HepG2 (cell line): ENCODE measurements around the gene MRPS25. TPM values are rescaled to one million over a fixed set of nuclear protein-coding genes. Genes with fewer than 3 reads are reported as not detected.
A peak's percentile ranks its signal among the peaks of the same experiment; 100 is the strongest.

ENCODE experiments used
- ATAC-seq: fragments of 200-7000 bp; cut with Tn5 transposase; 3 replicates; pipeline ENCODE4 v1.9.1; 2020; ENCODE audit warnings: mild to moderate bottlenecking, moderate library complexity
- BruUV-seq: library from RNA; stranded (reverse); fragments of 400-500 nt; replicated peaks from 2 replicates; lab custom pipeline; 2021; lab: Mats Ljungman, UMichigan
- CTCF ChIA-PET: fragments of 300-600 bp; formaldehyde crosslinking; extraction: SDS; loops from one replicate; lab custom pipeline; 2021; ENCODE audit warnings: low total read pairs, inconsistent platforms, low intra/inter-chr PET ratio; lab: Yijun Ruan, JAX
- POLR2A ChIA-PET: fragments of 350-600 bp; sonication (Branson Sonifier 250); formaldehyde crosslinking; loops from one replicate; lab custom pipeline; 2020; ENCODE audit warnings: antibody characterized with exemption, inconsistent platforms; lab: Yijun Ruan, JAX
- DNase-seq: peaks from one replicate; pipeline ENCODE4 v3.0.0-alpha.2; 2015; ENCODE audit warnings: low spot score
- FAIRE-seq: peaks from 3 replicates; lab custom pipeline; 2011; peaks lifted over from hg19 to GRCh38; lab: Jason Lieb, UNC
- H2AFZ ChIP-seq: one replicate; pipeline ENCODE4 v1.6.1; 2011; ENCODE audit warnings: low read length, inconsistent platforms
- H3K27ac ChIP-seq: fragments of 300-600 bp; 3 replicates; pipeline ENCODE4 v1.8.0; 2011; ENCODE audit warnings: mixed run types, mild to moderate bottlenecking, mixed read lengths, low read length, inconsistent platforms; ENCODE audit not compliant: insufficient read depth; ENCODE audit errors: extremely low read length
- H3K27me3 ChIP-seq, 2 experiments: fragments of 200-600 bp in 1 of 2; 2 replicates in 1 of 2; 3 replicates in 1 of 2; pipeline versions ENCODE4 v1.6.0 to v1.8.0; 2011; ENCODE audit warnings: low read length in 2 of 2, mild to moderate bottlenecking in 2 of 2, moderate library complexity in 2 of 2, inconsistent platforms in 1 of 2; ENCODE audit not compliant: insufficient read depth in 2 of 2, control insufficient read depth in 1 of 2
- H3K36me3 ChIP-seq, 2 experiments: fragments of 200-600 bp in 1 of 2; replicated peaks in 1 of 2; 2 replicates in 1 of 2; 3 replicates in 1 of 2; pipeline versions ENCODE4 v1.5.1 to v1.8.0; 2011; ENCODE audit warnings: low read length in 2 of 2, inconsistent platforms in 1 of 2; ENCODE audit not compliant: insufficient read depth in 2 of 2, control insufficient read depth in 1 of 2
- H3K4me1 ChIP-seq: 2 replicates; pipeline ENCODE4 v1.5.1; 2012; ENCODE audit warnings: low read length, inconsistent platforms; ENCODE audit not compliant: insufficient read depth
- H3K4me2 ChIP-seq: 2 replicates; pipeline ENCODE4 v1.6.0; 2011; ENCODE audit warnings: low read depth, low read length, inconsistent platforms
- H3K4me3 ChIP-seq, 3 experiments: fragments of 200-600 bp in 1 of 3; sonication (generic), shearing (Covaris generic) in 1 of 3; replicated peaks in 1 of 3; 2 replicates each; pipeline ENCODE4 v1.5.1; 2011 to 2016; ENCODE audit warnings: low read length in 3 of 3, inconsistent platforms in 2 of 3, low read depth in 2 of 3, mild to moderate bottlenecking in 2 of 3, control low read depth in 1 of 3, mixed read lengths in 1 of 3; ENCODE audit not compliant: insufficient read depth in 1 of 3
- H3K79me2 ChIP-seq: one replicate; pipeline ENCODE4 v1.6.1; 2011; ENCODE audit warnings: low read length, inconsistent platforms; ENCODE audit not compliant: insufficient read depth
- H3K9ac ChIP-seq: 2 replicates; pipeline ENCODE4 v1.6.0; 2011; ENCODE audit warnings: mild to moderate bottlenecking, low read depth, low read length, inconsistent platforms; ENCODE audit not compliant: insufficient read depth
- H3K9me3 ChIP-seq: 2 replicates; pipeline ENCODE4 v1.5.1; 2012; ENCODE audit warnings: mild to moderate bottlenecking, low read length
- H4K20me1 ChIP-seq: 2 replicates; pipeline ENCODE4 v1.6.0; 2011; ENCODE audit warnings: inconsistent platforms, mild to moderate bottlenecking, low read length, moderate library complexity; ENCODE audit not compliant: insufficient read depth
- CEBPB ChIP-seq: IDR thresholded peaks from 2 replicates; pipeline ENCODE4 v1.6.1; 2011; ENCODE audit warnings: low read depth, low read length, improper control_type of control experiment, borderline replicate concordance
- MTF2 ChIP-seq: sonication (generic); formaldehyde crosslinking; IDR thresholded peaks from 2 replicates; pipeline ENCODE4 v1.5.0; 2020; ENCODE audit warnings: missing genetic modification reagents, borderline replicate concordance
- WGBS: methylation state at CpG from one replicate; pipeline ENCODE4 v1.1.6; 2017; ENCODE audit warnings: low lambda C conversion rate; 5-methylcytosine and 5-hydroxymethylcytosine counted together
- in situ Hi-C: cut with HindIII; loops from 2 replicates; pipeline ENCODE4 v1.10.0; 2017; ENCODE audit warnings: low pct_unique_long_range_greater_than_20kb; ENCODE audit not compliant: extremely low pct_ligation_motif_present
- intact Hi-C: fragments of 100-400 bp; cut with micrococcal nuclease; formaldehyde crosslinking; loops from one replicate; pipeline ENCODE4 v1.10.0; 2022; ENCODE audit not compliant: unreplicated experiment
- polyA plus RNA-seq, 8 experiments: library from polyadenylated mRNA; depleted of rRNA in 3 of 8; stranded (reverse) in 7 of 8; unstranded in 1 of 8; fragments of >200 nt; fragmentation: Illumina TruSeq in 4 of 8; extraction: Trizol in 4 of 8; gene quantifications; 2 replicates each; pipeline versions ENCODE4 v1.2.1 to v1.2.3, GENCODE V29; 2011 to 2016; ENCODE audit warnings: low read depth in 4 of 8, missing spikeins in 1 of 8, mixed read lengths in 1 of 8; ENCODE audit not compliant: insufficient read depth in 1 of 8
- total RNA-seq, 5 experiments: library from RNA; depleted of rRNA; stranded (reverse); fragments of >200 nt; fragmentation: Illumina TruSeq; extraction: Trizol; gene quantifications; 2 replicates each; pipeline ENCODE4 v1.2.3, GENCODE V29; 2016; ENCODE audit warnings: low read depth in 1 of 5
- TF ChIP-seq, protein P1 (sequence below), 2 experiments: fragments of 450-650 bp in 1 of 2; sonication (generic) in 1 of 2; formaldehyde crosslinking in 1 of 2; IDR thresholded peaks; 2 replicates each; pipeline versions ENCODE4 v1.6.1 to v1.8.0; 2016 to 2022; ENCODE audit warnings: antibody characterized with exemption in 1 of 2, mild to moderate bottlenecking in 1 of 2, missing genetic modification reagents in 1 of 2
- TF ChIP-seq, protein P2 (sequence below): sonication (generic); formaldehyde crosslinking; IDR thresholded peaks from 2 replicates; pipeline ENCODE4 v1.4.0; 2020; ENCODE audit warnings: missing genetic modification reagents

MRPS25 gene
- total and polyA plus RNA-seq, 2 of the 13 experiments (the other 11 are each of a cell fraction or from before 2014, with no cell fraction given), result 60.1 to 74.3 TPM

DNA sequence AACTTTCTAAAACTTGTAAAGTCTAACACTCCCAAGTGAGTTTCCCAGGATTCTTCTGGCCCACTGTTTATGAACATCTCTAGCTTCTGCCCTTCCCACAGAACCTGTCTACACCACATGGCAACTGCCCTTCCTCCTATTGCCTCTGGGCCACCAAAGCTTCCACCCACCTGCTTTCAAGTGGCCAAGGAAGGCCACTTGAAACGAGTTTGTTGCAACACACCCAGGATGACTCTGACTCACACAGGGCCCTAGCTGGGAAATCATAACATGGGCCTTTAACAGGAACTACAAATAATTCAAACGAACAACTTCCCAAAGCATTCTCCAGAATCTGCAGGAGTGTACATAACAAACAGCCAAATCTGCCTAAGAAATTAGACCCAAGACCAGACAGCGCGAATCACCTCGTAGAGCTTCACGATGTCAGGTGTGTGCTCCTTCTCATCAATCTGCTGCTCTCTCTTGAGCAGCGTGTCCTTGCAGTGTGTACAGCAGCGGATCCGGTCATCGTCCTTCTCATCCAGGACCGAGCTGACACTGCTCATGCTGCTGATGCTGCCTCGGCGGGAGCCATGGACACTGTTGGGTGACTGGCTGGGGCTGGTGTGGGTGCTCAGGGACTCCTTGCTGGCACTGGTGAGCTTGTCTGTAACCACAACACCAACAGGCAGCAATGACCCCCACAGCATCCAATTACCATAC is 17.0 kb upstream of the MRPS25 start:
- no peak for ATAC-seq
- H3K36me3 ChIP-seq, result peaks cover 32 to 72% of the 10 kb centered on the region in 2 experiments
- 92% methylated on average over 13 of the region's 13 CpGs for WGBS
- H3K27me3 ChIP-seq, result no peaks in the 10 kb centered on the region
- no peak overlapping the region for H3K9ac ChIP-seq
- CTCF ChIA-PET, result no interaction called here
- H3K27ac ChIP-seq, result no peak overlapping the region
- POLR2A ChIA-PET, result interaction anchor here (1.0 kb wide), 1 partner anchor 17 kb away, joined by 5 read pairs; the partner anchor contains the start of gene MRPS25
- no peak for DNase-seq
- H3K4me1 ChIP-seq, result peaks cover 23% of the 10 kb centered on the region
- in situ Hi-C loops (no loop called here), intact Hi-C loops (no loop called here)
- H3K4me2 ChIP-seq, result no peak overlapping the region
- BruUV-seq, result no TSS peak
- FAIRE-seq, result no peak
- no peak overlapping the region for H3K4me3 ChIP-seq
- no peak overlapping the region for H2AFZ ChIP-seq
- no peaks in the 10 kb centered on the region for H3K79me2 ChIP-seq
- no peak for TF ChIP-seq MTF2 (CRISPR knock-in tag)
- peak; percentile 32; the same call in 1 of the 2 replicates for TF ChIP-seq CEBPB
- no peaks in the 10 kb centered on the region for H4K20me1 ChIP-seq
- no peaks in the 10 kb centered on the region for H3K9me3 ChIP-seq

DNA sequence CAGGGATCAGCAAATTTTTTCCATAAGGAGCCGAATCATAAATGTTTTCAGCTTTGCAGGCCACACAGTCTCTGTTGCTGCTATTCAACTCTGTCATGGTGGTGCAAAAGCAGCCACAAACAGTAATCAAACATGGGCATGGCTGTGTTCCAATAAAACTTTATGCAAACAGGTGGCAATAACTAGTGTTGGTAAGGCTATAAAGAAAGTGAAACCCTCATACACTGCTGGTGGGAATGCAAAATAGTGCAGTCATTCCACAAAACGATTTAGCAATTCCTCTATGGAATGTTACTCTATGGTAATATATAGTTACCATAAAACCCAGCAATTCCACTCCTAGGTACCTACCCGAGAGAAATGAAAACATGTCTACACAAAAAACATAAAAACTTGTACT is 14.0 kb upstream of the MRPS25 start:
- Histone ChIP-seq H3K4me2 (no peak overlapping the region), H3K9me3 (no peaks in the 10 kb centered on the region), H4K20me1 (no peaks in the 10 kb centered on the region), H3K9ac (no peak overlapping the region), H3K4me1 (peaks cover 14% of the 10 kb centered on the region), H3K36me3 (peaks cover 41 to 82% of the 10 kb centered on the region in 2 experiments), H3K4me3 (no peak overlapping the region), H3K27ac (no peak overlapping the region), H3K27me3 (no peaks in the 10 kb centered on the region), H3K79me2 (no peaks in the 10 kb centered on the region), H2AFZ (no peak overlapping the region)
- 86% methylated on average over 3 of the region's 3 CpGs for WGBS
- ATAC-seq (no peak), FAIRE-seq (no peak), DNase-seq (no peak)
- in situ Hi-C loops (no loop called here), intact Hi-C loops (no loop called here)
- CTCF ChIA-PET, result no interaction called here
- TF ChIP-seq, protein P1, sequence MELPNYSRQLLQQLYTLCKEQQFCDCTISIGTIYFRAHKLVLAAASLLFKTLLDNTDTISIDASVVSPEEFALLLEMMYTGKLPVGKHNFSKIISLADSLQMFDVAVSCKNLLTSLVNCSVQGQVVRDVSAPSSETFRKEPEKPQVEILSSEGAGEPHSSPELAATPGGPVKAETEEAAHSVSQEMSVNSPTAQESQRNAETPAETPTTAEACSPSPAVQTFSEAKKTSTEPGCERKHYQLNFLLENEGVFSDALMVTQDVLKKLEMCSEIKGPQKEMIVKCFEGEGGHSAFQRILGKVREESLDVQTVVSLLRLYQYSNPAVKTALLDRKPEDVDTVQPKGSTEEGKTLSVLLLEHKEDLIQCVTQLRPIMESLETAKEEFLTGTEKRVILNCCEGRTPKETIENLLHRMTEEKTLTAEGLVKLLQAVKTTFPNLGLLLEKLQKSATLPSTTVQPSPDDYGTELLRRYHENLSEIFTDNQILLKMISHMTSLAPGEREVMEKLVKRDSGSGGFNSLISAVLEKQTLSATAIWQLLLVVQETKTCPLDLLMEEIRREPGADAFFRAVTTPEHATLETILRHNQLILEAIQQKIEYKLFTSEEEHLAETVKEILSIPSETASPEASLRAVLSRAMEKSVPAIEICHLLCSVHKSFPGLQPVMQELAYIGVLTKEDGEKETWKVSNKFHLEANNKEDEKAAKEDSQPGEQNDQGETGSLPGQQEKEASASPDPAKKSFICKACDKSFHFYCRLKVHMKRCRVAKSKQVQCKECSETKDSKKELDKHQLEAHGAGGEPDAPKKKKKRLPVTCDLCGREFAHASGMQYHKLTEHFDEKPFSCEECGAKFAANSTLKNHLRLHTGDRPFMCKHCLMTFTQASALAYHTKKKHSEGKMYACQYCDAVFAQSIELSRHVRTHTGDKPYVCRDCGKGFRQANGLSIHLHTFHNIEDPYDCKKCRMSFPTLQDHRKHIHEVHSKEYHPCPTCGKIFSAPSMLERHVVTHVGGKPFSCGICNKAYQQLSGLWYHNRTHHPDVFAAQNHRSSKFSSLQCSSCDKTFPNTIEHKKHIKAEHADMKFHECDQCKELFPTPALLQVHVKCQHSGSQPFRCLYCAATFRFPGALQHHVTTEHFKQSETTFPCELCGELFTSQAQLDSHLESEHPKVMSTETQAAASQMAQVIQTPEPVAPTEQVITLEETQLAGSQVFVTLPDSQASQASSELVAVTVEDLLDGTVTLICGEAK (IDR thresholded peaks at IDR 0.05), result no peak; the same call in 1 of the 2 replicates
- TF ChIP-seq, protein P1 (CRISPR knock-in tag; IDR thresholded peaks at IDR 0.05), result peak; percentile 40; the same call in 1 of the 2 replicates
- TF ChIP-seq, protein P2, sequence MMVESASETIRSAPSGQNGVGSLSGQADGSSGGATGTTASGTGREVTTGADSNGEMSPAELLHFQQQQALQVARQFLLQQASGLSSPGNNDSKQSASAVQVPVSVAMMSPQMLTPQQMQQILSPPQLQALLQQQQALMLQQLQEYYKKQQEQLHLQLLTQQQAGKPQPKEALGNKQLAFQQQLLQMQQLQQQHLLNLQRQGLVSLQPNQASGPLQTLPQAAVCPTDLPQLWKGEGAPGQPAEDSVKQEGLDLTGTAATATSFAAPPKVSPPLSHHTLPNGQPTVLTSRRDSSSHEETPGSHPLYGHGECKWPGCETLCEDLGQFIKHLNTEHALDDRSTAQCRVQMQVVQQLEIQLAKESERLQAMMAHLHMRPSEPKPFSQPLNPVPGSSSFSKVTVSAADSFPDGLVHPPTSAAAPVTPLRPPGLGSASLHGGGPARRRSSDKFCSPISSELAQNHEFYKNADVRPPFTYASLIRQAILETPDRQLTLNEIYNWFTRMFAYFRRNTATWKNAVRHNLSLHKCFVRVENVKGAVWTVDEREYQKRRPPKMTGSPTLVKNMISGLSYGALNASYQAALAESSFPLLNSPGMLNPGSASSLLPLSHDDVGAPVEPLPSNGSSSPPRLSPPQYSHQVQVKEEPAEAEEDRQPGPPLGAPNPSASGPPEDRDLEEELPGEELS (CRISPR knock-in tag), result no peak
- BruUV-seq, result no TSS peak
- POLR2A ChIA-PET, result no interaction called here
